Uterus (tissue), 2 donors: ENCODE results near the gene HMGB2.

ENCODE experiments used
- CTCF ChIP-seq, 4 experiments: fragments of 200-600 bp in 2 of 4; fragments of 450-650 bp in 2 of 4; sonication (generic) in 2 of 4; IDR thresholded peaks; one replicate each; pipeline ENCODE4 v1.5.1; 2016 to 2019; ENCODE audit warnings: antibody characterized with exemption in 4 of 4, mild to moderate bottlenecking in 2 of 4, moderate library complexity in 1 of 4
- POLR2A ChIP-seq, 2 donors: fragments of 450-650 bp; IDR thresholded peaks; one replicate each; pipeline ENCODE4 v1.6.1; 2016; ENCODE audit warnings: antibody characterized with exemption in 2 of 2, mild to moderate bottlenecking in 1 of 2, moderate library complexity in 1 of 2

- TF ChIP-seq CTCF (IDR thresholded peaks at IDR 0.05) (peak in 1 of 4 experiments; percentile 14), POLR2A (IDR thresholded peaks at IDR 0.05) (peak; percentile 97 to 98)
Measured at GRCh38 chr4:173370477-173371291, 36.5 kb upstream of the HMGB2 start, which contains the start of gene SAP30.
